OCI-M2 (cell line): Measurements from ENCODE around the gene WDCP.

ENCODE experiments used
- DNase-seq: peaks from one replicate; lab custom pipeline; 2025; ENCODE audit not compliant: unreplicated experiment; lab: John Stamatoyannopoulos, UW

The WDCP gene

DNA sequence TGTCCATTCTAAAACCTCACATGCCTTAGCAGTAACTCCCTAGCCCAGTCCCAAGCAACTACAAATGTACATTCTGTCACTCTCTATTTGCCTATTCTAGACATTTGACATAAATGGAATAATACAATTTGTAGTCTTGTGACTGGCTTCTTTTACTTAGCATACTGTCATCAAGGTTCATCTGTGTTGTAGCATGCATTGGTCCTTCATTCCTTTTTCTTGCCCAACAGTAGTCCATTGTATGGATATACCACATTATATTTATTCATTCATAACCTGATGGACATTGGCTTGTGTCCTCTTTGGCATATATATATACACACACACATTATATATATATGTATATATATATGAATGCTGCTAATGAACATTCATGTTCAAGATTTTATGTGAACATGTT is 39.5 kb downstream of the WDCP start:
- no peak for DNase-seq

DNA sequence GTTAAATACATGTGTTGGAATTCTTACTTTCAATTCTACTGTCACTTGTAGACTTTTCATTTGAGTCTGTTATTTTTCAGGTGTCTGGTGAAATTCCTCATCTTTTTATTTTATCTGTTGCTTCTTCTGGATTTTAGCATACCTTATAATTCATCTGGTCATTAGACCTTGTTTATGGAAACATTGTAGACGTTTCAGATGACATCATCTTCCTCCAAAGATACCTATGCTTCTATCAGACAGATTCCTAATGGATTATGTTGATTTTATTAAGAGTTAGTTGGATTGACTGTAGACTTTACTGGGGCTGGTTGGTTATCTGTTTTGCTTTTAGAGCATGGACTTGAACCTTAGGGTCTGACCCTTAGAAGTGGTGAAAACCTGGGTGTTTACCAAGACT is 52.6 kb downstream of the WDCP start:
- no peak for DNase-seq

DNA sequence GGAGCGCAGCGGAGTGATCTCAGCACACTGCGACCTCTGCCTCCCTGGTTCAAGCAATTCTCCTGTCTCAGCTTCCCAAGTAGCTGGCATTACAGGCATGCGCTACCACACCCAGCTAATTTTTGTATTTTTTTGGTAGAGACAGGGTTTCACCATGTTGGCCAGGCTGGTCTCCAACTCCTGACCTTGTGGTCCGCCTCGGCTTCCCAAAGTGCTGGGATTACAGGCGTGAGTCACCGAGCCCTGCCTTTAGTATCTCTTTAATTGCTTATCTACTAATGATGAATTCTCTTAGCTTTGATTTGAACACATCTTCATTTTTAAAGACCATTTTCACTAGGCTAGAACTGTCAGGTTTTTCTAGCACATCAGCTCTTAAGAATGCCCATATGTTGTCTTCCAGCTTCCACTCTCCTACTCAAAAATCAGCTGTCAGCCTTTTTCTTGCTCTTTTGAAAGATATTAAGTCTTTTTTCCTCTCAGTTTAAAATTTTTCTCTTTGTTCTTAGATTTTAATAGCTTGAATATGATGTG is 53.4 kb downstream of the WDCP start:
- no peak for DNase-seq

DNA sequence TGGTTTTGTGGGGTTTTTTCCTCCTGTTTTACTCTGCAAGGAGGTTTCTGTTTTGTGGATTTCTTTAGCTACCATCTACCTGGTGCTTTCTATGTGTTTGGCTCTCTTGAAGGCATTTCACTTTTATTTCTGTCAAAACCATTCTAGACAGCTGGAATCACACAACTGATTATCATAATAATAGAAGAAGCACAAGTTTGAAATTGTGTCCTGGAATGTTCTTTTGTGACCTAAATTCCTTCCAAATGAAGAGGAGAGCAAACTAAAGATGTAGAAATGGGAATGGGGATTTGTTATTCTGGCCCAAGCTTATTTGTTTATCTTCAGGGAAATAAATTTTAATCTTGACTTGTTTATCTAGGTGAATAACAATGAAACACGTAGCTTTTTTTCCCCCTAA is 54.3 kb downstream of the WDCP start:
- DNase-seq: no peak

DNA sequence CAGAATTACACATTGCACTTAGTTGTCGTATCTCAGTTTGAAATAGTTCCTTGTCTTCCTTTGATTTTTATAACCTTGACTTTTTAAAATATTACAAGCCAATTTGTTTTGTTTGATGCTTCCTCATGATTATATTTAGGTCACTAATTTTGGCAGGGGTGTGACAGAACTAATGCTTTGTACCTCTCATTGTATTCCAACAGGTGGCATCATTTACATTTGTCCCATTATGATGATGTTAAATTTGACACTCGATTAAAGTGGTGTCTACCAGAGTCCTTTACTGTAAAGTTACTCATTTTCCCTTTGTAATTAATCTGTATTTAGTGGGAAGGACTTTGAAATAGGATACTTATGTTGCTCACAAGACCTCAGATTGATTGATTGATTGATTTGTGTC is 58.8 kb downstream of the WDCP start:
- no peak for DNase-seq
